HL-60 (cell line): ENCODE data around the gene OR4S1.

ENCODE experiments used
- DNase-seq, 2 experiments: peaks; one replicate each; pipeline ENCODE4 v3.0.0-alpha.2; 2010 to 2020; ENCODE audit warnings: low read depth in 1 of 2, low spot score in 1 of 2
- H3K27ac ChIP-seq: fragments of 250-450 bp; sonication (Bioruptor Pico); replicated peaks from 2 replicates; pipeline ENCODE4 v1.5.1; 2020; ENCODE audit warnings: mild to moderate bottlenecking, moderate library complexity
- H3K27me3 ChIP-seq: fragments of 250-450 bp; sonication (Bioruptor Pico); 2 replicates; pipeline ENCODE4 v1.5.1; 2021; ENCODE audit warnings: mild to moderate bottlenecking, moderate library complexity; ENCODE audit not compliant: insufficient read depth, poor library complexity, severe bottlenecking
- H3K4me3 ChIP-seq: replicated peaks from 2 replicates; pipeline ENCODE4 v1.5.1; 2011; ENCODE audit warnings: mild to moderate bottlenecking, control low read depth, low read length; ENCODE audit not compliant: insufficient read depth
- CTCF ChIP-seq: IDR thresholded peaks from one replicate; pipeline ENCODE4 v1.5.1; 2011; ENCODE audit warnings: low read length, control low read depth, inconsistent platforms; ENCODE audit not compliant: insufficient read depth
- GABPA ChIP-seq: IDR thresholded peaks from 2 replicates; pipeline ENCODE4 v1.6.1; 2012; ENCODE audit warnings: low read depth
- POLR2AphosphoS5 ChIP-seq: IDR thresholded peaks from 2 replicates; pipeline ENCODE4 v1.6.1; 2012; ENCODE audit warnings: low read depth
- REST ChIP-seq: IDR thresholded peaks from 2 replicates; pipeline ENCODE4 v1.6.1; 2012; ENCODE audit warnings: low read depth; ENCODE audit not compliant: insufficient replicate concordance
- SPI1 ChIP-seq: IDR thresholded peaks from 2 replicates; pipeline ENCODE4 v1.6.1; 2012; ENCODE audit warnings: low read depth, mild to moderate bottlenecking, borderline replicate concordance

OR4S1 gene

GRCh38 chr11:48354013-48354412, 48.0 kb downstream of the OR4S1 start:
- no peak for DNase-seq
- Histone ChIP-seq H3K4me3 (no peak overlapping the region), H3K27me3 (no peaks in the 10 kb centered on the region), H3K27ac (no peak overlapping the region)
- TF ChIP-seq POLR2AphosphoS5 (no peak), SPI1 (no peak), REST (no peak), CTCF (no peak), GABPA (no peak)

DNA sequence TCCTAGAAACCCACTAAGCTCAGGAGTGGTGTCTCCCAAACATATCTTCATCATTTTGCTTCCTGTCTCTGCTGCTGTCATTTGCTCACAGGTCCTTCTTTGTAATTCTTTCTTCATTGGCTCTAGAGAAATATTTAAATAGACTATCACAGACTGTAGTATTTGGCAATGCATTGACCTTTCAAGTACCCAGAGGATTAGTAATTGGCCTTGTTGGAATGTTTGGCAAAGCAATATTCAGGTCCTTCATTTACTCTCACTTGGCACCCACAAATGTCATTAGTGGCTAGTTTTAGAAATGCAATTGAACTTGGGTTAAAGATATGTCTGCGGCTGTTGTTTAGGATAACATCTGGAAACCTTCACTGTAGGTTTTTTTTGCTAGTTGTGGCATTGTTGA, 48.7 kb downstream of the OR4S1 start:
- TF ChIP-seq REST, result no peak
- no peak for TF ChIP-seq SPI1
- no peak for TF ChIP-seq GABPA
- no peak for TF ChIP-seq CTCF
- no peak for TF ChIP-seq POLR2AphosphoS5
- H3K27ac ChIP-seq, result no peak overlapping the region
- no peaks in the 10 kb centered on the region for H3K27me3 ChIP-seq
- DNase-seq, result no peak
- no peak overlapping the region for H3K4me3 ChIP-seq
